HG03159 (cell line): ENCODE data around the gene PRICKLE4.
"Not testable (repeated sequence)": the region's sequence is repeated elsewhere in the genome, so short reads cannot be mapped to it uniquely, and the experiment has no call there.

ENCODE experiments used
- ATAC-seq: cut with Tn5 transposase; IDR thresholded peaks from one replicate; pipeline ENCODE4 v1.9.1; 2021; ENCODE audit warnings: mild to moderate bottlenecking, moderate library complexity; ENCODE audit not compliant: unreplicated experiment

Gene PRICKLE4

DNA sequence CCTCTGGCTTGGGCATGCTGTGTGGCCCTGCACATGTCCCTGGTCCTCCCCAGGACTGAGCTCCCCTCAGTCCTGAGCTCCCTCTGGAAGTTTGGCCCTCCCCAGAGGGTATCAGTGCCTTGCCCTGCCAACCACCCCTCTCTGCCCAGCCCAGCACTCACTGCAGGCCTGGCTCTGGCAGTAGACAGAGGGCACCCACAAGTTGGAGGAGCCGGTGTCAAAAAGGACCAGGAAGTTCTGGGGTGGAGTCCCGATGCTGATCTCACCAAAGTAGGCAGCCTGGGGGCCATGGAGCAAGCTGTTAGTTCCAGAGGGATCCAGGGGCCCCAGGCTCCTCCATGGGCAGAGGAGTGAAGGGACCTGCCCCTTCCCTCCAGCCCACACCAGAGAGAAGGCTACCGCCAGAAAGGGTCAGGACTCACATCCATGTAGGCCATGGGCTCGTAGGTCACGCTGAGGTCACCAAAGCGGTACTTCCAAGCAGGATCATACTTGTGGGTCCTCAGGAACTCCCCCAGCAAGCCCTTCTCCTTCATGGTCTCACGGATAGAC, 36.3 kb upstream of the PRICKLE4 start:
- no peak for ATAC-seq

- no peak for ATAC-seq
Observed at GRCh38 chr6:41746107-41746506, 34.5 kb upstream of the PRICKLE4 start.

- no peak for ATAC-seq
Observed at GRCh38 chr6:41747256-41748101, 33.1 kb upstream of the PRICKLE4 start, which contains the start of gene PGC. TSS of gene PGC (minus strand) at chr6:41747397. CDS start at chr6:41747334, 63 bp downstream.

GRCh38 chr6:41748102-41748477, 32.5 kb upstream of the PRICKLE4 start:
- ATAC-seq: no peak

DNA sequence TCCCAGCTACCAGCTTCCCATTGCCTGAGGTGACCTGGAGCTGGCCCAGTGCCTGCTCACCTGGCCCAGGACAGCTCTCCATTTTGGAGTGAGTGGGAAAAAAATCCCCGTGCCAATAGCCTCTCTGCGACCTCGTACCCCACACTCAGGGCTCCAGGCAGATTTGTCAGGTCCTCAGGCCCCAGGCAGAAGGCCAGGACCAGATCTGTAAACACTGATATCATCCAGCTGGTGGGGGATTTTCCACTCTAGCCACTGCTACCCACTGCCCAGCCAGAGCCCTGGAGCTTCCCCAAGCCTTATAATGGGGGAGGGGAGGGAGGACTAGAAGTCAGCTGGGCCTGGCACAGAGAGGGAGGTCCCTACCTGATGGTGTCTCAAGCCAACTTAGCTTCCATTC, 32.0 kb upstream of the PRICKLE4 start:
- no peak for ATAC-seq

GRCh38 chr6:41750374-41750773, 30.2 kb upstream of the PRICKLE4 start:
- ATAC-seq: no peak

GRCh38 chr6:41755895-41756294, 24.7 kb upstream of the PRICKLE4 start:
- no peak for ATAC-seq

DNA sequence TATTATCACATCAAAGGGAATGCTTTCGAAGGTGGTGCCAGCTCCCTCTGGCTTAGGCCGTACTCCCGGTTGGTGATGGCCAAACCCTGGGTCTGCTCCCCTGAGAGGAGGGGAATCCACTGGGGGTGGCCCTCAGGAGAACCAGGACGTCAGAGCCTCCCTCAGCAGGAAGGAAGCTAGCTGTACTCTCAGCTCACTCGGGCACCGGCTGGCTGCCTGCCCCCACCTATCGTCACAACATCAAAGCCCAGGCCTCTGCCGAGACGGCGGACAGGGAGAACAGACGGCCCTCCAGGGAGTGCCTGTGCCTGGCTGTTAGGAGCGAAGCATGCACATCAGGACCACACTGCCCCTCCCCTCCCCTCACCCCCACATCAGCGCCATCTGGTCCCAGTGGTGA, 24.2 kb upstream of the PRICKLE4 start:
- ATAC-seq: no peak

GRCh38 chr6:41757271-41757670, 23.3 kb upstream of the PRICKLE4 start:
- no peak for ATAC-seq

DNA sequence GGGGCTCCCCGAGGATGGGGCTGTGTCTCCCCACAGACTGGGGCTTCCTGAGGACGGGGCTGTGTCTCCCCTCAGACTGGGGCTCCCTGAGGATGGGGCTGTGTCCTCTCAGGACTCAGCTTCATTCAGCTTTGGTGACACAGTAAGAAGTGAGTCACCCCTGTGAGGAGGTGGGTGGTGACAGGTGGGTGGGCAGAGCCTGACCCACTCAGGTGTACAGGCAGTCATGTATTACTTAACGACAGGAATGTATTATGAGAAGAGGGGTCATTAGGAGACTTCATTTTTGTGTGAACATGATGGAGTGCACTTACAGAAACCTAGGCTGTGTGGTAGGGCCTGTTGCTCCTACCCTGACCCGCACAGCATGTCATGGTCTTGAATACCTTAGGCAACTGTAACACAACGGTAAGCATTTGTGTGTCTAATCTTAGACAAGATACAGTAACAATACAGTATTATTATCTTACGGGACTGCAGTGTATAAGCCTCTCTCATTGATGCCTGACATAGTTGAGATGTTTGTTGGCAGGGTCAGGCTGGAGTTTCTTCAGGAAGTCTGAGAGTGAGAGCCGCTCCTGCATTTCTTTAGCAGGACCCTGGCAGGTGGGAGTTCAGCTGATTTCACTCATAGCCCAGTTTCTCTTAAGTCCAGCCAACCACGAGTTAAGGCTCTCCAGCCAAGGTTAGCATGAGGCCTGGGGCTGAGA, 22.5 kb upstream of the PRICKLE4 start:
- ATAC-seq: no peak

GRCh38 chr6:41758641-41759035, 21.9 kb upstream of the PRICKLE4 start:
- no peak for ATAC-seq

DNA sequence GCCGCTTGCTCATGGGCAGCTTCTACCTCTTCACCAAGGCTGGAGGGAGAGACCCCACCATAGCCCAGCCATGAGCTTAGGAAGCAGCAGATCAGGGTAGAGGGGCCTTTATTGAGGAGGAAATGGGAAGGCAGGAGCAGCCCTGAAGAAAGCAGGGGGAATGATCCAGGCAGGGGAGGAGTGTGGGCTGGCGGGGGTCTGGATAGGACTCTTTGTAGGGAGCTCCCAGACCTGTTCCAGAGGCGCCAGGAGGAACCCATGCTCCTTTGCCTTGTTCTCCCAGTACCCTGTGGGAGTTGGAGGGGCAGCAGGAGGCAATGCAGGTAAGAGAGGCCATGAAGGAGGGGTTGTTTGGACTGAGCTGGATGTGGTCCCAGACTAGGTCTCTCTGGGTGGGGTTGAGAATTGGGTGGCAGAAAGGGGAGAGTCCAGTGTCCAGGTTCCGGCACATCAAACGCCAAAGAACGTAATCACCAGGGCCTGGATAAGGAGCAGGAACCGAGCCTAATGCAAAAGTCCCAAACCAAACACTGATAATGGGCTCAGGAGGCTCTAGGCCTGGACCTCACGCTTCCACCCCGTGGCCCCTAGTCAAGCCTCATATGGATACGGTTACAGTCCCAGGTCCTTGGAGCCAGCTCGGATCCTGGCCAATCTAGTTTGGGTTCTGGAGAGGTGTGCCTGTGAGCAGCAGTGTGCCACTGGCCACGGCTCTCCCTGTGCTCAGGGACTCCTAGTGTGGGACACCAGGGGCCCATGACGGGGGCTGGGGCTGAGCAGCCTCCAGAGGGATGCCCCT, 21.3 kb upstream of the PRICKLE4 start:
- no peak for ATAC-seq

GRCh38 chr6:41759905-41760579, 20.5 kb upstream of the PRICKLE4 start:
- no peak for ATAC-seq

- ATAC-seq: no peak
Observed at GRCh38 chr6:41763470-41763869, 17.1 kb upstream of the PRICKLE4 start.

DNA sequence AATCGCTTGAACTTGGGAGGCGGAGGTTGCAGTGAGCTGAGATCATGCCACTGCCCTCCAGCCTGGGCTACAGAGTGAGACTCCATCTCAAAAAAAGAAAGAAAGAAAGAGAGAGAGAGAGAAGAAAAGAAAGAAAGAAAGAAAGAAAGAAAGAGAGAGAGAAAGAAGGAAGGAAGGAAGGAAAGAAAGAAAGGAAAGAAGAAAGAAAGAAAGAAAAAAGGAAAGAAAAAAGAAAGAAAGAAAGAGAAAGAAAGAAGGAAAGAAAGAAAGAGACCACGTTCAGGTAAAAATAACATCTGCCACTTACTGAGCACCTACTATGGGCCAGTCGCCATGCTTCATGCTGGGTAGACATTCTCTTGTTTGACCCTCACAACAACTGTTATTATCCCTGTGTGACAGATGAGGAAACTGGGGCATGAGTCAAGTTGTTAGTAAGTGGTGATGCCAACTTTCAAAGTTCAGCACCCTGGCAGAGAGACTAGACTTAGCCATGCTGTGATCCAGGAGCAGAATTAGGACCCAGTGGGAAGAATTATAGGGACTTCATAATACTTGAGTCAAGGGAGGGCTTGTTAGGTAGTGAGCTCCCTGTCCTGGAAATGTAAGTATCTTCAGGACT, 14.4 kb upstream of the PRICKLE4 start:
- ATAC-seq: not testable (repeated sequence)

DNA sequence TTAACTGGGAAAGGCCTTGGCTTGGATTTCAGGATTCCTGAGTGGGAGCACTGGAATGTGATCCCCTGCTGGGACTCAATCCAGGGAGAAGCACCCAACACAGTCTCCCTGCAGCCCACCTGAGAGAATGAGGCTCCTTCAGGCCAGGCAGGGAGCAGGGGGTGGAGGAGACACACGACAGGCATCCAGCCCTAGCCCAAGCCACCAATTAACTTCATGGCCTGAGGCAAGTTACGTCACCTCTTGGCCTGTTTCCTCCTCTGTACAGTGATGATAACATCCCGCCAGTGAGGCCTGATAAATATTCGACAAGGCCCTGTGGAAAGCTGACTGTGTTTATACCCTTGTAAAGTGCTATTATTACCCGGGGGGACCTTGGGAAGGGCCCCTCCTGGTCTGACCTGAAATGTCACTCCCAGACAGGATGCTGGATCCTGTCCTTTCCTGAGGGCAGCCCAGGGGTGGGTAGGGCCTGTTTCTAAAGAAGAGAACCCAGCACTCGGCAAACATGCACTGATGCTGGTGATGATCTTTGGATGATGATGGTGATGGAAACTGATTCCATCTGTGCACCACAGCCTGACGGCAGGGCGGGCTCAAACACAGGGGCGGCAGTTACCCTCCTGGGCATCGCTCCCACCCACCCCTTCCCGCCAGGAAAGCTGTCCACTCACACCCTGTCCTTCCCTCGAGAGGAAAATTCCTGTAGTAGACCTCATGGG, 13.3 kb upstream of the PRICKLE4 start:
- ATAC-seq: no peak

DNA sequence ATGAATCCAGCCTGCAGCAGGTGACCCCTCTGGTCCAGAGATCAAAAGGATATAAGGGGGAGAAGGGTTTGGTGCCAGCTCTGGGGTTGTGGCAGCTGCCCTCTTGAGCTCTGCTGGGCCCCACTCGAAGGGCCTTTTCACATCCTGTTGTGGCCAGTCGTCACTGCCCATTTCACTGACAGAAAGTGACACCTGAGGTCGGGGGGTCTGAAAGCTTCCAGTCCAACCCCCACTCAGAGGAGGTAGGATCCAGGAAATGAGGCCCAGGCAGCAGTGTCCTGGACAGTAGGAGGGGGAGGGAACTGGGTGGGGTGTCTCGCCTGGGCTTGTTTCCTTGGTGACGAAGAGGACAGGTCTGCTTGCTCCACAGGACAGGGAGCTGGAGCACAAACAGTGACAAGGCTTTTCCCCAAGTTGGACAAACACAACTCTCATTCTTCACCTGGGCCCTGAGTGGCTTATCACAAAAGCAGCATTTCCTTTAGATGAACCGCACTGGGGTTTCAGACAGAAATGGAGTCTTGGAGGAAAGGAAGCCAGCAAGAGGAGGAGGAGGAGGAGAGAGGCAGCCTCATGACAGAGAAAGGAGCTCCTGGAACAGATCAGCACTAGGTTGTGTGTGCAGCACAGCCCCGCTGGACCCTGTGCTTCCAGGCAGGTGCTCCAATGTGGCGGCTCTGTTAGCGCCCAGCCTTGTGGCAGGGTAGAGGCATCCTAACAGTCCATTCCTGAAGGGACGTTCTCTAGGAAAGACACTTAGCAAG, 11.9 kb upstream of the PRICKLE4 start:
- ATAC-seq: no peak

DNA sequence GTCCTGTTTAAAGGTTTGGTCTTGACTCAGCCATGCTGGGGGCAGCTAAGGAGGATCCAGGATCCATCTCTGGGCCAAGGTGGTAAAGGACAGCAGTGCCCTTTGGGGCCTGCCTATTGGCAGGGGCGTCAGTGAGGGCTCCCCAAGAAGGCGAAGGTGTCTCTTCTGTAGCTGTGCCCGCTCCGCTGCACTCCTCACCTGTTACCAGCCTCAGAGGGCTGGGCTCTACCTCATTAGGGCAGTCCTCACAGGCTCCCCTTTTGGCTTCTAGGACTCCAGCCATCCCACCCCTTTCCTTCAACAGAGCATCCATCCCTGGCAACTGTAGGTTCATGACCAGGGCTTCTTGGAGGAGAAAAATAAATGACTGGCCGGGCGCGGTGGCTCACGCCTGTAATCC, 11.2 kb upstream of the PRICKLE4 start:
- ATAC-seq: no peak
